Measurements from ENCODE around the gene LMAN2.

GRCh38 chr5:177371120-177372033 is 19.9 kb upstream of the LMAN2 start:
- TF ChIP-seq POLR2A (IDR thresholded peaks at IDR 0.05), result no peak
- TF ChIP-seq, protein P1, sequence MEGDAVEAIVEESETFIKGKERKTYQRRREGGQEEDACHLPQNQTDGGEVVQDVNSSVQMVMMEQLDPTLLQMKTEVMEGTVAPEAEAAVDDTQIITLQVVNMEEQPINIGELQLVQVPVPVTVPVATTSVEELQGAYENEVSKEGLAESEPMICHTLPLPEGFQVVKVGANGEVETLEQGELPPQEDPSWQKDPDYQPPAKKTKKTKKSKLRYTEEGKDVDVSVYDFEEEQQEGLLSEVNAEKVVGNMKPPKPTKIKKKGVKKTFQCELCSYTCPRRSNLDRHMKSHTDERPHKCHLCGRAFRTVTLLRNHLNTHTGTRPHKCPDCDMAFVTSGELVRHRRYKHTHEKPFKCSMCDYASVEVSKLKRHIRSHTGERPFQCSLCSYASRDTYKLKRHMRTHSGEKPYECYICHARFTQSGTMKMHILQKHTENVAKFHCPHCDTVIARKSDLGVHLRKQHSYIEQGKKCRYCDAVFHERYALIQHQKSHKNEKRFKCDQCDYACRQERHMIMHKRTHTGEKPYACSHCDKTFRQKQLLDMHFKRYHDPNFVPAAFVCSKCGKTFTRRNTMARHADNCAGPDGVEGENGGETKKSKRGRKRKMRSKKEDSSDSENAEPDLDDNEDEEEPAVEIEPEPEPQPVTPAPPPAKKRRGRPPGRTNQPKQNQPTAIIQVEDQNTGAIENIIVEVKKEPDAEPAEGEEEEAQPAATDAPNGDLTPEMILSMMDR (IDR thresholded peaks at IDR 0.05), result no peak
